K562 (cell line): ENCODE data around the gene ST3GAL3. TPM values are rescaled to one million over a fixed set of nuclear protein-coding genes. Genes with fewer than 3 reads are reported as not detected.
A peak's percentile ranks its signal among the peaks of the same experiment; 100 is the strongest.

ENCODE experiments used
- BCL6 ChIP-seq: fragments of 250-450 bp; sonication (Bioruptor Pico); IDR thresholded peaks from 2 replicates; pipeline ENCODE4 v1.4.0; 2020
- CBX5 ChIP-seq: IDR thresholded peaks from 2 replicates; pipeline ENCODE4 v1.6.1; 2014; ENCODE audit warnings: low read depth, borderline replicate concordance
- CUX1 ChIP-seq: fragments of 200-800 bp; sonication (Bioruptor generic); IDR thresholded peaks from 2 replicates; pipeline ENCODE4 v1.6.1; 2016; ENCODE audit warnings: missing genetic modification characterization, missing compliant biosample characterization
- DPF2 ChIP-seq: fragments of 450-650 bp; IDR thresholded peaks from 2 replicates; pipeline ENCODE4 v1.6.1; 2016
- HEY1 ChIP-seq: fragments of 250-450 bp; sonication (Bioruptor Pico); IDR thresholded peaks from 2 replicates; pipeline ENCODE4 v1.5.0; 2020; ENCODE audit warnings: mild to moderate bottlenecking, moderate library complexity, borderline replicate concordance
- KLF1 ChIP-seq: fragments of 450-650 bp; IDR thresholded peaks from 2 replicates; pipeline ENCODE4 v1.6.1; 2016; ENCODE audit warnings: missing genetic modification characterization, missing compliant biosample characterization
- NBN ChIP-seq: fragments of 450-650 bp; IDR thresholded peaks from 2 replicates; pipeline ENCODE4 v1.6.1; 2016; ENCODE audit warnings: low read depth, mild to moderate bottlenecking
- SLC30A9 ChIP-seq: fragments of 250-450 bp; sonication (Bioruptor Pico); IDR thresholded peaks from 2 replicates; pipeline ENCODE4 v1.8.0; 2022; ENCODE audit warnings: mild to moderate bottlenecking, moderate library complexity
- TCF7L2 ChIP-seq: fragments of 150-350 bp; IDR thresholded peaks from 2 replicates; pipeline ENCODE4 v1.6.1; 2016; ENCODE audit warnings: low read depth, mild to moderate bottlenecking, low read length, moderate library complexity
- ZNF165 ChIP-seq: fragments of 250-450 bp; sonication (Bioruptor Pico); IDR thresholded peaks from 2 replicates; pipeline ENCODE4 v1.4.0; 2020; ENCODE audit warnings: borderline replicate concordance
- ZNF263 ChIP-seq: sonication (generic); formaldehyde crosslinking; IDR thresholded peaks from 2 replicates; pipeline ENCODE4 v1.8.0; 2022; ENCODE audit warnings: mild to moderate bottlenecking, missing genetic modification reagents, borderline replicate concordance
- ZNF584 ChIP-seq: fragments of 200-800 bp; sonication (Bioruptor generic); IDR thresholded peaks from 2 replicates; pipeline ENCODE4 v1.6.1; 2016; ENCODE audit warnings: low read depth, mild to moderate bottlenecking, missing genetic modification characterization, missing compliant biosample characterization
- polyA plus RNA-seq, 8 experiments: library from polyadenylated mRNA; depleted of rRNA in 4 of 8; stranded (reverse) in 5 of 8; unstranded in 3 of 8; fragments of >200 nt; fragmentation: Nextera tagmentation in 2 of 8; fragmentation: Illumina TruSeq in 1 of 8; extraction: Ambion mirVana in 2 of 8; extraction: Trizol in 1 of 8; gene quantifications; 2 replicates each; pipeline versions ENCODE4 v1.2.1 to v1.2.3, GENCODE V29; 2011 to 2014; ENCODE audit warnings: inconsistent platforms in 1 of 8, missing spikeins in 1 of 8
- total RNA-seq, 7 experiments: library from RNA; depleted of rRNA in 6 of 7; stranded (reverse); fragments of >200 nt in 6 of 7; fragmentation: Illumina TruSeq in 2 of 7; extraction: Trizol in 2 of 7; gene quantifications; 2 replicates each; pipeline versions ENCODE4 v1.2.1 to v1.2.3, GENCODE V29; 2011 to 2021; ENCODE audit warnings: low replicate concordance in 1 of 7
- TF ChIP-seq, protein P1 (sequence below): fragments of 450-650 bp; formaldehyde crosslinking; IDR thresholded peaks from 2 replicates; pipeline ENCODE4 v1.4.0; 2020; ENCODE audit warnings: mild to moderate bottlenecking, moderate library complexity
- TF ChIP-seq, protein P2 (sequence below): fragments of 450-650 bp; formaldehyde crosslinking; conservative IDR thresholded peaks from 2 replicates; pipeline ENCODE4 v1.4.0; 2022; ENCODE audit warnings: mild to moderate bottlenecking, missing genetic modification characterization
- TF ChIP-seq, protein P3 (sequence below): sonication (generic); formaldehyde crosslinking; IDR thresholded peaks from 2 replicates; pipeline ENCODE4 v1.8.0; 2022; ENCODE audit warnings: mild to moderate bottlenecking, low read depth, missing genetic modification reagents
- TF ChIP-seq, protein P4 (sequence below): sonication (generic); formaldehyde crosslinking; IDR thresholded peaks from 2 replicates; pipeline ENCODE4 v1.9.0; 2022; ENCODE audit warnings: mild to moderate bottlenecking, missing genetic modification reagents

The ST3GAL3 gene
- total and polyA plus RNA-seq, 9 of the 15 experiments (the other 6 are each of a cell fraction or from before 2014, with no cell fraction given) = 1.2 to 18.9 (median 11.0) TPM

DNA sequence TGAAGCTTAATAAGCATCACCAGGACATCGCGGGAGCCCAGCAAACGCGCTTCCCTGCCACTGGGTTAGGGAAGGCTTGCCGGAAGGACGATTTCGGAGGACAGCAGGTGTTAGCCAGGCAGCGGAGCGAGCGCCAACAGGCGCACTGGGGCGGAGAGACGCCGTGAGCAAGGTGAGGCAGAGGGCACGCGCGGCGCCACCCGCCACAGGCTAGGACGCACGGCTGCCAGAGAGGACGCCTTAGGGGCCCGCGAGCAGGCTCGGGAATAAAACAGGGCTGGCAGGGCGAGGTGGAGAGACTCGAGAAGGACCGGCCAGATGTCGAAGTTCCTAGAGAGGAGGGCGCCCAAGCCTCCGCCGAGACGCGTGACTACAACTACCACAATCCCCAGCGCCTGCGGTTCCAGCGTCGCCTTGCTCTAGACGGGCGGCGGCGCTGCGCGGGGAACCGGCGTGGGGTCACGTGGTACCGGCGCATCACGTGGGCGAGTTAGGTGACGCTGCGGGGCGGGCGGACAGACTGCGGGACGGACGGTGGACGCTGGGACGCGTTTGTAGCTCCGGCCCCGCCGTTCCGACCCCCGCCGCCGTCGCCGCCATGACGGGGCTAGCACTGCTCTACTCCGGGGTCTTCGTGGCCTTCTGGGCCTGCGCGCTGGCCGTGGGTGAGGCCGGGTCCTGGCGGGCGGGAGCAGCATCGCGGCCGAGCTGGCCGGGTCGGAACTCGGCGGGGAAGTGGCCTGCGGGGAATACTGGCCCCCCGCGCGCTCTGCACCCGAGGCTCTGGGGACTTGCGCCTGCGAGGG, 267.3 kb downstream of the ST3GAL3 start, which contains the start of gene ATP6V0B (continued):
- no peak for TF ChIP-seq BCL6 (CRISPR knock-in tag)
- no peak for TF ChIP-seq DPF2
- TF ChIP-seq CUX1 (CRISPR knock-in tag) = no peak
- TF ChIP-seq, protein P1, sequence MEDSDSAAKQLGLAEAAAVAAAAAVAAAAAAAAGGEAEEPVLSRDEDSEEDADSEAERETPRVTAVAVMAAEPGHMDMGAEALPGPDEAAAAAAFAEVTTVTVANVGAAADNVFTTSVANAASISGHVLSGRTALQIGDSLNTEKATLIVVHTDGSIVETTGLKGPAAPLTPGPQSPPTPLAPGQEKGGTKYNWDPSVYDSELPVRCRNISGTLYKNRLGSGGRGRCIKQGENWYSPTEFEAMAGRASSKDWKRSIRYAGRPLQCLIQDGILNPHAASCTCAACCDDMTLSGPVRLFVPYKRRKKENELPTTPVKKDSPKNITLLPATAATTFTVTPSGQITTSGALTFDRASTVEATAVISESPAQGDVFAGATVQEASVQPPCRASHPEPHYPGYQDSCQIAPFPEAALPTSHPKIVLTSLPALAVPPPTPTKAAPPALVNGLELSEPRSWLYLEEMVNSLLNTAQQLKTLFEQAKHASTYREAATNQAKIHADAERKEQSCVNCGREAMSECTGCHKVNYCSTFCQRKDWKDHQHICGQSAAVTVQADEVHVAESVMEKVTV (CRISPR knock-in tag) = no peak; the same call in 1 of the 2 replicates
- TF ChIP-seq, protein P2, sequence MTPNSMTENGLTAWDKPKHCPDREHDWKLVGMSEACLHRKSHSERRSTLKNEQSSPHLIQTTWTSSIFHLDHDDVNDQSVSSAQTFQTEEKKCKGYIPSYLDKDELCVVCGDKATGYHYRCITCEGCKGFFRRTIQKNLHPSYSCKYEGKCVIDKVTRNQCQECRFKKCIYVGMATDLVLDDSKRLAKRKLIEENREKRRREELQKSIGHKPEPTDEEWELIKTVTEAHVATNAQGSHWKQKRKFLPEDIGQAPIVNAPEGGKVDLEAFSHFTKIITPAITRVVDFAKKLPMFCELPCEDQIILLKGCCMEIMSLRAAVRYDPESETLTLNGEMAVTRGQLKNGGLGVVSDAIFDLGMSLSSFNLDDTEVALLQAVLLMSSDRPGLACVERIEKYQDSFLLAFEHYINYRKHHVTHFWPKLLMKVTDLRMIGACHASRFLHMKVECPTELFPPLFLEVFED (CRISPR knock-in tag) = no peak
- no peak for TF ChIP-seq CBX5
- TF ChIP-seq, protein P3, sequence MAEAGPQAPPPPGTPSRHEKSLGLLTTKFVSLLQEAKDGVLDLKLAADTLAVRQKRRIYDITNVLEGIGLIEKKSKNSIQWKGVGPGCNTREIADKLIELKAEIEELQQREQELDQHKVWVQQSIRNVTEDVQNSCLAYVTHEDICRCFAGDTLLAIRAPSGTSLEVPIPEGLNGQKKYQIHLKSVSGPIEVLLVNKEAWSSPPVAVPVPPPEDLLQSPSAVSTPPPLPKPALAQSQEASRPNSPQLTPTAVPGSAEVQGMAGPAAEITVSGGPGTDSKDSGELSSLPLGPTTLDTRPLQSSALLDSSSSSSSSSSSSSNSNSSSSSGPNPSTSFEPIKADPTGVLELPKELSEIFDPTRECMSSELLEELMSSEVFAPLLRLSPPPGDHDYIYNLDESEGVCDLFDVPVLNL (CRISPR knock-in tag) = peak; percentile 90
- TF ChIP-seq, protein P4, sequence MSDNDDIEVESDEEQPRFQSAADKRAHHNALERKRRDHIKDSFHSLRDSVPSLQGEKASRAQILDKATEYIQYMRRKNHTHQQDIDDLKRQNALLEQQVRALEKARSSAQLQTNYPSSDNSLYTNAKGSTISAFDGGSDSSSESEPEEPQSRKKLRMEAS (CRISPR knock-in tag) = peak; percentile 96
- TF ChIP-seq KLF1 (tag) = 0 out of 2 replicates have a peak, but pooled peaks have one; percentile 16
- TF ChIP-seq ZNF165 (CRISPR knock-in tag) = peak; percentile 64; the same call in 1 of the 2 replicates
- TF ChIP-seq ZNF584 (CRISPR knock-in tag) = 0 out of 2 replicates have a peak, but pooled peaks have one; percentile 70
- TF ChIP-seq HEY1 (CRISPR knock-in tag) = no peak
- peak; percentile 32; the same call in 1 of the 2 replicates for TF ChIP-seq ZNF263 (CRISPR knock-in tag)
- TF ChIP-seq SLC30A9 = no peak
- TF ChIP-seq TCF7L2 = no peak
- TF ChIP-seq NBN = 0 out of 2 replicates have a peak, but pooled peaks have one; percentile 8
